ENCODE results near the gene CREB5.

CREB5 gene

DNA sequence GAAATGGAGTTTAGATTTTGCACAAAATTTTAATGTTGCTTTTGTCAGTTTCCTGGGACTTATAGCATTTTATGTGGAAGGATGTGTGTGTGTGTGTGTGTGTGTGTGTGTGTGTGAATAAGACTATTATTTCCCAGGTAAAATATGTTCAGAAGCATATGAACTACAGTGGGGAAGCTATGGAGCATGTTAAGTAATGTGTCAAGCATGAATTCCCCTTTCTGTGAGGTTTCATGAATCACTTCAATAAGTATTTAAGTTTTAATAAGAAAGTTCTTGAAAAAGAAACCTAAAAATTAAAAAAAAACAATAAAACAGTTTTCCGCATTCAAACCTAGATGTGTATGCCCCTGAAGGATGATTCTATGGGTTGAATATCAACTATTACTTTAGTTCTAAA, 693 bp downstream of the CREB5 start:
- H3K27me3 Mint-ChIP-seq: peaks cover 79% of the 10 kb centered on the region
- H3K4me1 Mint-ChIP-seq (ENCODE audit: low read depth): peaks cover 27% of the 10 kb centered on the region
- H3K27ac Mint-ChIP-seq: no peak overlapping the region
- intact Hi-C loops (cut with micrococcal nuclease): loop anchor here (5.0 kb wide), 2 partner anchors 94 to 269 kb away; no protein-coding TSS in a partner anchor
- peaks cover 6% of the 10 kb centered on the region for H3K36me3 Mint-ChIP-seq (ENCODE audit: low read depth)
- H3K4me3 Mint-ChIP-seq: no peak overlapping the region
- H3K9me3 Mint-ChIP-seq: no peaks in the 10 kb centered on the region

DNA sequence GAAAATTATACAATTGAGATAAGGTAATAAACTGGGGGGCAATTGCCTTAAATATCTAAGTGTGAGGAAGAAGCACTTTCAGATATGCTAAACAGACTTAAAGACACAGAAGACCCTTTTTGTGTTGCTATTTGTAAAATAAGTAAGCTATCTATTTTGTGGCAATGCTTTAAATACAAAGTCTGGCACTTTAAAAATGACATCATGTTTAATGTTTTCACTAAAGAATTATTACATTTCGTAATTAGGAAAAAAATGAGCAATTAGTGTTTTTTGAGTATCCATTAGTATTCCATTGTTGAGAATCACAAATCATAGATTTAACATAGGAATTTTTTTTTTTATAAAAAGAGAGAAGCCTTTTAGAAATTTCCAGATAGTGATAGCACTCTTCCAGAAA, 2.1 kb downstream of the CREB5 start:
- Mint-ChIP-seq H3K27ac (no peak overlapping the region), H3K27me3 (peaks cover 68% of the 10 kb centered on the region), H3K4me3 (no peak overlapping the region), H3K4me1 (ENCODE audit: low read depth) (peaks cover 13% of the 10 kb centered on the region), H3K36me3 (ENCODE audit: low read depth) (peaks cover 2% of the 10 kb centered on the region), H3K9me3 (no peaks in the 10 kb centered on the region)
- intact Hi-C loops (cut with micrococcal nuclease): loop anchor here (5.0 kb wide), 2 partner anchors 93 to 268 kb away; no protein-coding TSS in a partner anchor

DNA sequence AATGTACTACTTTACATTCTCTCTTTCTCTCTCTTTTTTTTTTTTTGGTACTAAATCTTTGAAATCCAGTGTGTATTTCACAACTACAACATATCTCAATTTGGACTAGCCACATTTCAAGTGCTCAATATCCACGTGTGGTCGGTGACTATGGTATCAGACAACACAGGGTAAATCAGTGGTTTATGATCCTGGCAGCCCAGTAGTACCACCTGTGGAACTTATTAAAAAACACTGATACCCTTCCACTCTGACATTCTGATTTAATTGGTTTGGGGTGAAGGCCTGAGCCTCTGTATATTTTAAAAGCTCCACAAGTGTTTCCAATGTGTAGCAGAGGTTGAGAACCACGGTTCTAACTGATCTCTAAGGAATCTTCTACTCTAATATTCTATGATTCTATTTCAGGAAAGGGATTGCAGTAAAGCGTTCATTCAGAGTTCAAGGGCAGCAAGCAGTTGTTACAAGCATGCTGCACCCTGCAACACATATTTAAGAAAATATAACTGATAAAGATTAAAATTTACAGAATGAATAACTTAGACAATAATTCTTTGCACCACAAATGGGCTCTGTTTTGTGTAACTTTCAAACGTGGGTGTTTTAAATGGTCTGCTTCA, 5.1 kb downstream of the CREB5 start:
- Mint-ChIP-seq H3K27me3 (peaks cover 53% of the 10 kb centered on the region), H3K27ac (no peak overlapping the region), H3K36me3 (ENCODE audit: low read depth) (no peaks in the 10 kb centered on the region), H3K9me3 (no peaks in the 10 kb centered on the region), H3K4me1 (ENCODE audit: low read depth) (no peaks in the 10 kb centered on the region), H3K4me3 (no peak overlapping the region)
- intact Hi-C loops (cut with micrococcal nuclease): no loop called here

DNA sequence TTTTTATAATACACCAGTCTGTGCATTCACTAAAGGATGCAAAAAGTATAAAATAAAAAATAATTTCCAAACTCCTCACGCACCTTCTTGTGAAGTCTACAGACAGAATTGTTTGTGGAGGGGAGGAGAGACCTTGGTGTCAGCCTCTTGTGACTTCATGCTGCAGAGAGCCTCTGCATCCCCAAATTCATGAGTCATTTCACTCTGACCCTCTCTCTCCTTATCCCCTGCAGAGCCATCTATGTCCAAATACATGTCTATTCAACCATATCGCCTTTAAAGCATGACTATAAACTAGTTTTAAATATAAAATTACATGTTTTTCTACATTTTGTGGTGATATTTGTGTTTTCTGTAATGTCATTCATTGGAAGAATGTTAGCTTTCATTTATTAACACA, 6.0 kb downstream of the CREB5 start:
- Mint-ChIP-seq H3K4me1 (ENCODE audit: low read depth) (peaks cover 2% of the 10 kb centered on the region), H3K27me3 (peaks cover 51% of the 10 kb centered on the region)

DNA sequence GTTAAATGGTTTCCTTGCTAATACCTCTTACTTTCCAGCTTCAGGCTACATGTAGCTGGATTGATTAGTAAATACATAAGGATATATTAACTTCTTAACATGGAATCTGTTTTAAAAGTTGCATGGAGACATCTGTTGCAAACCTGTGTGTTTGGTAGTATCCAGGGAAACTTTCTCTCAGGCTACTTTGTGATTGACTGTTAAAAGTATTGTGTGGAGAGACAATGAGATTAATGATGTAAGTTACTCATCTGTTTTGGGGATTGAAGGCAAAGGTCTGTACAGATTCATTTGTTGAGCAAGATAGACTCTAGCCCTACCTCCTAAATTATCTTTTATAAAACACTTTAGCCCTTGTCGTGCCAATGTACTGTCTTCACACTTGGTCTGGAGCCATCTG, 6.6 kb downstream of the CREB5 start:
- H3K36me3 Mint-ChIP-seq (ENCODE audit: low read depth): no peaks in the 10 kb centered on the region
- intact Hi-C loops (cut with micrococcal nuclease): no loop called here
- H3K9me3 Mint-ChIP-seq: no peaks in the 10 kb centered on the region
- H3K4me3 Mint-ChIP-seq: no peak overlapping the region
- peaks cover 8% of the 10 kb centered on the region for H3K4me1 Mint-ChIP-seq (ENCODE audit: low read depth)
- H3K27me3 Mint-ChIP-seq: peaks cover 47% of the 10 kb centered on the region
- H3K27ac Mint-ChIP-seq: no peak overlapping the region

More for the DNA sequence above, 6.0 kb downstream of the CREB5 start:
- Mint-ChIP-seq H3K27ac (no peak overlapping the region), H3K9me3 (no peaks in the 10 kb centered on the region), H3K36me3 (ENCODE audit: low read depth) (no peaks in the 10 kb centered on the region), H3K4me3 (no peak overlapping the region)
- intact Hi-C loops (cut with micrococcal nuclease): no loop called here

DNA sequence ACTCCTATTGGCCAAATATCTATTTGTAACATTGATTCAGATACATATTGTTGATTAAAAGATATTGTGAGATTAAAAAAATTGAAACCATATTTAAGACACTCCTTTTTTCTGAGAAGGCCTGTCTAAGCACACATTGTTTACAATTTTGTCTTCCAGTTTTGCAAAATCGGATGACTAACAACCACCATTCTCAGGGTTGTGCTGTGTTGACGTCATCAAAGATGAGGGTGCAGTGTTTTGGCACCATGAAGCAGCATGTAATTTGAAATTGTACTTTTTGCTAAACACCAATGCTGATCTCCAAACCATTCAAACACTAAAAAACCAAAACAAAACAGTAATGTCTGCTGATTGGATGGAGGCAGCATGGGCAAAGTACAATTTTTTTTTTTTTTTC, 7.4 kb downstream of the CREB5 start:
- Mint-ChIP-seq H3K4me3 (no peak overlapping the region), H3K27ac (no peak overlapping the region), H3K4me1 (ENCODE audit: low read depth) (peaks cover 10% of the 10 kb centered on the region), H3K36me3 (ENCODE audit: low read depth) (no peaks in the 10 kb centered on the region), H3K9me3 (no peaks in the 10 kb centered on the region), H3K27me3 (peaks cover 45% of the 10 kb centered on the region)
- intact Hi-C loops (cut with micrococcal nuclease): no loop called here

DNA sequence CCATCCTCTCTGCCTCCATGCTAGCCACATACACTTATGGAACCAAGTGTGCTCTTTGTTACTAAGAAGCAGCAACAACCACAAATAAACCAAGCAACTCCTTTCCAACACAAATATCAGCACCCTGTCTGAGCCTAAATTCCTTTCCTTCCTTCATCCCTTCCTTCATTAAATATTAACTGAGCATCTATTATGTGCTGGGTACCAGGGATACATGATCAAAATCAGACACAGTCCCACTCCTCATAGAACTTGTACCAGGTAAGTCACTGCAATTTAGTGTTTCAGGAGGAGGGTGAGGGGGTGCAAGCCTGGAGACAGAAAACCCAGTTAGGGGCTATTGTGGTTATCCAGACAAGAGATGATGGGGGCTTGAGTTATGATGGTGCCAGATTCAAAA, 10.8 kb downstream of the CREB5 start:
- no peaks in the 10 kb centered on the region for H3K36me3 Mint-ChIP-seq (ENCODE audit: low read depth)
- H3K27ac Mint-ChIP-seq: no peak overlapping the region
- no peak overlapping the region for H3K4me3 Mint-ChIP-seq
- H3K4me1 Mint-ChIP-seq (ENCODE audit: low read depth): peaks cover 10% of the 10 kb centered on the region
- intact Hi-C loops (cut with micrococcal nuclease): no loop called here
- no peaks in the 10 kb centered on the region for H3K9me3 Mint-ChIP-seq
- peaks cover 25% of the 10 kb centered on the region for H3K27me3 Mint-ChIP-seq

DNA sequence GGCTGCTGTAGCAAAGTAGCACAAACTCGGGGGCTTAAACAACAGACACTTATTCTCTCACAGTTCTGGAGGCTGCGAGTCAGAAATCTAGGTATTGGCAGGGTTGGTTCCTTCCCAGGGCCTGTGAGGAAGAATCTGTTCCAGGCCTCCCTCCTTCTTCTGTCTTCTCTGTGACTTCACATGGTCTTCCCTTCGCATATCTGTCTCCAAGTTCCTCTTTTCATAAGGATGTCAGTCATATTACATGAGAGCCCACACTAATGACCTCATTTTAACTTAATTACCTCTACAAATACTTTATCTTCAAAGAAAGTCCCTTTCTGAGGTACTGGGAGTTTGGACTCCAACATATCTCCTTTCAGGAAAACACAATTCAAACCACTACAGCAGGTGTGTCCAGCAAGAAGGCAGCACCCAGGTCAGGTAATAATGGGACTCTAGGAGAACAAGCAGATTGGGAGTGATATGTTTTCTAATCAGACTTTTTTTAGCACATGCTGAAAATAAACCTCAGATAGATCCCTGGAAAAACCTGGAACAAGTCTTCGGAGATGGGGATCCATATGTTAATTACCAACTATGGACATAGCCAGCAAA, 11.7 kb downstream of the CREB5 start:
- intact Hi-C loops (cut with micrococcal nuclease): no loop called here
- Mint-ChIP-seq H3K9me3 (no peaks in the 10 kb centered on the region), H3K4me3 (no peak overlapping the region), H3K27me3 (peaks cover 28% of the 10 kb centered on the region), H3K36me3 (ENCODE audit: low read depth) (no peaks in the 10 kb centered on the region), H3K27ac (no peak overlapping the region), H3K4me1 (ENCODE audit: low read depth) (peaks cover 10% of the 10 kb centered on the region)

DNA sequence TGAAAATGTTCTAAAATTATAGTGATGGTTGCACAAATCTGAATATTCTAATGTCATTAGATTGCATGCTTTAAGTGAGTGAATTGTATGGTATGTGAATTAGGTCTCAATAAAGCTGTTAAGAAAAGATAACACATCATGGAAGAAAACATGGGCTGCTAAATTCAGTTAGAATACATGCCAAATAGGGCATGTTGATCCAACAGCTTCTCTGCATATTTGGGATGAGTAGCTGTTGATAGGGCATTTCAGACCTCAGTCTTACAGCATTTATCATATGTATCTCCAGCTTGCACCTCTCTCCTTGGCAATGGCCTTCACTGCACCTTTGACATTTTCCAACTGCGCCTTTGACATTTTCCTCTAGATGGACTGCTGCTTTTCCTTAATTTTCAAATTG, 13.2 kb downstream of the CREB5 start:
- H3K4me3 Mint-ChIP-seq: no peak overlapping the region
- H3K36me3 Mint-ChIP-seq (ENCODE audit: low read depth): no peaks in the 10 kb centered on the region
- intact Hi-C loops (cut with micrococcal nuclease): no loop called here
- no peaks in the 10 kb centered on the region for H3K9me3 Mint-ChIP-seq
- H3K27me3 Mint-ChIP-seq: peaks cover 29% of the 10 kb centered on the region
- no peak overlapping the region for H3K27ac Mint-ChIP-seq
- H3K4me1 Mint-ChIP-seq (ENCODE audit: low read depth): peaks cover 10% of the 10 kb centered on the region

DNA sequence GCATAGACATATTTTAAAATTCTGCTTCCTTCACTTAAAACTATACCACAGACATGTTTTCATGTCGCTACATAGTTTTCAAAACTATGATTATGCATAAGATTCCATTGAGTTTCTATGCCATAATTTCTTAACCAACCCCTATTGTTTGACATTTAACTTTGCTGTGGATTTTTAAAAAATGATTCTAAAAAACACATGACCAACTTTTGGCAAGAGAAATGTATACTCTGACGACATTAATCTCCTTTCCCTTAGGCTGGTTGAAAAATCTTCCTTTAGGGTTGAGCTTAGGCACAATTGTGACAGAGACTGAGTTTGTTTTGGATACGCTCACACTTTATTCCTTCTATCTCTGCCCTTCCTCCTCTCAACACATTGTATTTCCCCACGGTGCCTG, 14.9 kb downstream of the CREB5 start:
- H3K36me3 Mint-ChIP-seq (ENCODE audit: low read depth): no peaks in the 10 kb centered on the region
- intact Hi-C loops (cut with micrococcal nuclease): no loop called here
- H3K9me3 Mint-ChIP-seq: no peaks in the 10 kb centered on the region
- peaks cover 10% of the 10 kb centered on the region for H3K4me1 Mint-ChIP-seq (ENCODE audit: low read depth)
- no peak overlapping the region for H3K27ac Mint-ChIP-seq
- peaks cover 33% of the 10 kb centered on the region for H3K27me3 Mint-ChIP-seq
- H3K4me3 Mint-ChIP-seq: no peak overlapping the region

DNA sequence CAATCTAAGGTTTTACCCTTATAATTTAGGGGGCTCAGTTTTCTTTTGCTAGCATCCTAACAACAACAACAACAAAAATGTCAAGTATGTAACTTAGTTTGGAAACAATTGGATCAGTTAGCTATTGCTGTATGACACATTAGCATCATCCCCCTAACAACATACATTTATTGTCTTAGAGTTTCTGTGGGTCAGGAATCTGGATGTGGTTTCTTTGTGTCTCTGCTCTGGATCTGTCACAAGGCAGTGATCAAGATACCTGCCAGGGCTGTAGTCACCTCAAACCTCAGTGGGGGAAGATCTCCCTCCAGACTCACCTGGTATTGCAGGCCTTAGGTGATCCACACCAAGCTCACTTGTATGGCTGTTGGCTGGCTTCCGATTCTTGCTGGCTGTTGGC, 18.3 kb downstream of the CREB5 start:
- H3K9me3 Mint-ChIP-seq: no peaks in the 10 kb centered on the region
- H3K4me1 Mint-ChIP-seq (ENCODE audit: low read depth): peaks cover 7% of the 10 kb centered on the region
- H3K36me3 Mint-ChIP-seq (ENCODE audit: low read depth): no peaks in the 10 kb centered on the region
- intact Hi-C loops (cut with micrococcal nuclease): no loop called here
- H3K27ac Mint-ChIP-seq: no peak overlapping the region
- H3K27me3 Mint-ChIP-seq: peaks cover 38% of the 10 kb centered on the region
- no peak overlapping the region for H3K4me3 Mint-ChIP-seq

DNA sequence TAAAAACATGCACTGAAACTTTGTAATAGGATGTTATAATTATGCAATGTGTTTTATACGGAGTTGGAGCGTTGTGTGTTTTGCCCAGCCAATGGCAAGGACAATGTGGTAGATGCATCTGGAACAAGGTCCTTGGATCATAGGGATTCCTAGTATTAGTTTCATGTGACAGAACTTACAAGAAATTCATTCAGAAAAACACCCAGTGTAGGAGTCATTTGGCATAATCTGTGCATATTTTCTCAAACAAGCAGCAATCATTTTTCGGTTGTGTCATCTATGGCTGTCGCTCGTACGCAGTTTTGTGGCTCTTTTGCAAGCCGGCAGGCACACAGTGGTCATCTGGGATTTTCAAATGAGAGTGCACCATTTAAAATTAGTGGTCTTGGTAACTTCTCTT, 19.8 kb downstream of the CREB5 start:
- Mint-ChIP-seq H3K9me3 (no peaks in the 10 kb centered on the region), H3K4me1 (ENCODE audit: low read depth) (peaks cover 7% of the 10 kb centered on the region), H3K27ac (no peak overlapping the region), H3K4me3 (no peak overlapping the region), H3K27me3 (peaks cover 41% of the 10 kb centered on the region), H3K36me3 (ENCODE audit: low read depth) (no peaks in the 10 kb centered on the region)
- intact Hi-C loops (cut with micrococcal nuclease): no loop called here

DNA sequence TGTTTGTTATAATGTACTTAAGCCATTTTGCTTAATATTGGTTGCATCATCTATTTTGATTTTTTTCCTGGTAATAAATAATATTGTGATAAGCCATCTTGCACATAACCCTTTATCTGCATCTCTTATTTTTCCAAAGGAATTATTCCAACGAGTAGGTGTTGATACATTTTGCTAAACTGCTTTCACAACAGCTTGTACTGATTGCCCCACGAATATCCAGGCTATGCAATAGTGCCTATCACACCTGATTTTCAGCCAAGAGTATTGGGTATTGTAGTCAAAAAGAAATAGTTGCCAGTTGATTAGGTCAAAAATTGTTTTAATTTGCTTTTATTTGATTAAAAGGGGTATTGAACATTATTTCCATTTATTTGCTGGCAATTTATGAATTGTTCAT, 20.7 kb downstream of the CREB5 start:
- H3K4me3 Mint-ChIP-seq: no peak overlapping the region
- H3K27ac Mint-ChIP-seq: no peak overlapping the region
- intact Hi-C loops (cut with micrococcal nuclease): no loop called here
- H3K4me1 Mint-ChIP-seq (ENCODE audit: low read depth): peaks cover 7% of the 10 kb centered on the region
- no peaks in the 10 kb centered on the region for H3K9me3 Mint-ChIP-seq
- H3K27me3 Mint-ChIP-seq: peaks cover 39% of the 10 kb centered on the region
- no peaks in the 10 kb centered on the region for H3K36me3 Mint-ChIP-seq (ENCODE audit: low read depth)

DNA sequence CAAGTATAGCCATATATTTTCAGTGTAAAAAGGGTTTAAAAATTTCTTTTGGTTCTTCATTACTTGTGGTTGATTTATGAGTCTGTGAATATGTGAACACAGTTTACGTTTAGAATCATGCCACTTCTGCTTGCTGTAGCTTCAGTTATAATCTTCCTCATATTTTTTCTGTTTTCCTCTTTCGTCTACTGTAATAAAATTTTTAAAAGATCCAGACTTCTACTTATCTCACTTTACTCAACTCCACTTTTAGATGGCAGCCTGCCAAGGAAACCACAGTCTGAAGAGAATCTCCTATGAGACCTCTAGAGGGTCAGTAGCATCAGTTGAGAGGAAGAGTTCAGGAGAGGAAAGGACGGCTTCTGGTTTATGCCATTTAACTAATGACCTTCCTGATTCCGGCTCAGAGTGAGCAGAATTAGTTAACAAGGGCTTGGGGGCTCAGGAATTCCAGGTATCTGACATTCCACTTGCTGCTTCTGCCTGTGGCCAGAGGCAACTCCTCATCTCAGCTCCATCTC, 21.4 kb downstream of the CREB5 start:
- peaks cover 7% of the 10 kb centered on the region for H3K4me1 Mint-ChIP-seq (ENCODE audit: low read depth)
- no peak overlapping the region for H3K4me3 Mint-ChIP-seq
- H3K9me3 Mint-ChIP-seq: no peaks in the 10 kb centered on the region
- intact Hi-C loops (cut with micrococcal nuclease): no loop called here
- peaks cover 38% of the 10 kb centered on the region for H3K27me3 Mint-ChIP-seq
- no peaks in the 10 kb centered on the region for H3K36me3 Mint-ChIP-seq (ENCODE audit: low read depth)
- H3K27ac Mint-ChIP-seq: no peak overlapping the region

DNA sequence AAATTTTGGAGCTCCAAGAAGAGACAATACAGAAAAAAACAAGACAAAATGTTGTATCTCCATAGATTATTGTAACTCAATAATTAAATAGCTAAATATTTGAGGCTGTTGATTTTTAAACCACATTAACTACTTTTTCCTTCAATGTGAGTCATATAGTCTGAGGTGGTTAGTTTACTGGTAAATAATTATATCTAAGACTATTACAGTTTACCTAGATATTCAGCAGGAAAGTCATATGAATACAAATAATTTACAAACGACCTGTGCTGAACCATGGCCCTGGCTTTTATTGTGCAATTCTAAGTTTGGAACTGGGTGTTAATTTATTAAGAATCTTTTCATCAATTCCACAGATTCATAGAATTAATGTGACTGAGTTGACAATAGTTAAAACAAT, 22.2 kb downstream of the CREB5 start:
- H3K4me1 Mint-ChIP-seq (ENCODE audit: low read depth): peaks cover 7% of the 10 kb centered on the region
- H3K9me3 Mint-ChIP-seq: no peaks in the 10 kb centered on the region
- no peak overlapping the region for H3K27ac Mint-ChIP-seq
- no peaks in the 10 kb centered on the region for H3K36me3 Mint-ChIP-seq (ENCODE audit: low read depth)
- intact Hi-C loops (cut with micrococcal nuclease): no loop called here
- no peak overlapping the region for H3K4me3 Mint-ChIP-seq
- peaks cover 45% of the 10 kb centered on the region for H3K27me3 Mint-ChIP-seq

Data from dendritic cell treated with granulocyte-macrophage colony-stimulating factor and Interleukin-4, amounts not matched to agents 40 ng/mL and 50 ng/mL, for 4 days (primary cell).